ENCODE measurements around the gene SSTR5. TPM values are rescaled to one million over a fixed set of nuclear protein-coding genes. Genes with fewer than 3 reads are reported as not detected.

SSTR5 gene
- total RNA-seq, 1 donor from 2014 or later = not detected

GRCh38 chr16:1094124-1094479 lies 21.6 kb downstream of the SSTR5 start:
- ChIA-PET POLR2A (no interaction called here), CTCF (no interaction called here)
- Mint-ChIP-seq H3K9me3 (no peaks in the 10 kb centered on the region), H3K4me1 (no peaks in the 10 kb centered on the region), H3K4me3 (no peak overlapping the region), H3K27ac (no peak overlapping the region), H3K27me3 (peaks cover under 1% of the 10 kb centered on the region), H3K36me3 (ENCODE audit: low read depth) (no peaks in the 10 kb centered on the region)
- no peak for ATAC-seq (ENCODE audit: low read depth)
- TF ChIP-seq CTCF (IDR thresholded peaks at IDR 0.05) = no peak
- no peak for DNase-seq
- intact Hi-C loops (cut with micrococcal nuclease) = no loop called here

- intact Hi-C loops (cut with micrococcal nuclease) = no loop called here
- Mint-ChIP-seq H3K4me1 (no peaks in the 10 kb centered on the region), H3K27ac (no peak overlapping the region), H3K4me3 (no peak overlapping the region), H3K36me3 (ENCODE audit: low read depth) (no peaks in the 10 kb centered on the region), H3K27me3 (no peaks in the 10 kb centered on the region), H3K9me3 (no peaks in the 10 kb centered on the region)
- ChIA-PET POLR2A (no interaction called here), CTCF (no interaction called here)
- no peak for TF ChIP-seq CTCF (IDR thresholded peaks at IDR 0.05)
- ATAC-seq (ENCODE audit: low read depth) (no peak), DNase-seq (no peak)
Measured at GRCh38 chr16:1094601-1095449, 22.3 kb downstream of the SSTR5 start.

DNA sequence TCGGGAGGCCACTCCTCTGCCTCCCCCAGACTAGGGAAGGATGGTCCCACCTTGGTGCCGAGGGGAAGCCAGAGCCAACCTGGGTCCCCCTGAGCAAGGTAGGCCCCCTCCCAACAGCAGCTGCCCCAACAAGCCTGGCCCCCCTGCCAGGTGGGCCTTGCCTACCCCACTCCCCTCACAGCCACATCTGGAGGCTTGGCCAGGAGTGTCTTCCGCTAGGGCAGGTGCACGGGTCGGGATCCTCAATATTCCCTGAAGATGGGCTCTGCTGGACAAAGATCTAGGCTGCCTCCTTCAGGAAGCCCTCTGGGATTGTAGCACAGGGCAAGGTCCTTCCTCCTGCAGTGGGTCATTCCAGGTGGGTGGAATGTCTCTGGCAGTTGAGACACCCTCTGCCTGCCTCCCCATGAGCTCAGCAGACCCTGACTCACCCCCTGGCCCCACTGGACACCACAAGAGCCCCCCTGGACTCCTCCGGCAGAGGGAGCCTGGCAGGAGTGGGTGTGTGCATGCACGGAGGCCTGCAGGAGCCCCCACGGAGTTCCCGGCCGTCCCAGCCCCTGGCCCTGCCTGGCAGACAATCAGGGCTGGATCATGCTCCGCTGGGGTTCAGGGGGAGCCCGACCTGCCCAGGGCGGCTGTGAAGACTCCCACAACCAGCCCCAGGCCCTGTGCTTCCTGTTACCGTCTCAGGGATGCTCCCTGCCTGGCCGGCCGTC lies 23.1 kb downstream of the SSTR5 start:
- ATAC-seq (ENCODE audit: low read depth) = no peak

DNA sequence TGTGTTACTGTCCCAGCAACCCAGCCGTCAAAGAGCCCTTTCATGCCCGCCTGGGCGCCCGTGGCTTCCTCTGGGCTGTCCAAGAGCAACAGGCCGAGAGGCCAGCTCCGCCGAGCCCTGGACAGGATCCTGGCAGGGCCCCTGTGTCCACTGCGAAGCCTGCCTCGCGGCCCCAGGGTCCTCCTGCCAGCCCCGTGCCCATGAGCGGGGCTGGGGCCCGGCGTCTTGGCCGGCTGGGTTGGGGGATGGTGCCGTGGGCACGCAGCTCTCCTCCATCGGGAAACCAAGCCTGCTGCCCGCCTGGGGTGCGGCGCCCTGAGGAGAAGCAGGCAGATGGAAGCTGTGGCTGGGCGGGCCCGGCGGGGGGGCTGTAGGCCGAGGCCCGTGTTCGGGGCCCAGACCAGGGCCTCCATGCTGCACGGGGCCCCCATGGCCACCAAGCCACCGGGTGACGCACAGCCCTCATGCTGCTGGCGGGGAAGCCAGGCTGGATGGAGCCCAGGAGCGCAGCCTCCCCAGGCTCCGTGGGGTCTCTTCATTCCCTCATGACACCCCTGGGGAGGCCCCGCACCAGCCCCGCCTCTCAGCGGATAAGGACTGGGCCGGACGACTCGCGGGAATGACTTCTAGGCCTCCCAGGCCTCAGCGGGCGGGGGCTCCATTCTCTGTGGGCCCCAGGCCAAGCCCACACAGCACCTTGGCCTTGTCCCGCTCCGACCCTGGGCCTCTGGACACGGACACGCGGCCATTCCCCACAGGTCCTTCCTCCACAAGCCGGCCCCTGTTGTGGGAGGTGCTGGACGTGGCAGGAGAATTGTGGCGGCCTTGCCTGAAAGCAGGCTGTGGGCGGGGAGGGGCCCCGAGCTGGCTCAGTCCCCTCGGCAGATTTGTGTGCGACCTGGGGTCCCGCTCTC lies 23.9 kb downstream of the SSTR5 start, which contains the start of gene C1QTNF8:
Gene C1QTNF8 (minus strand): TSS at position 76 of the 914 bp plus-strand sequence. CDS start 1,322 bp downstream, outside the sequence.
- H3K4me1 Mint-ChIP-seq = no peaks in the 10 kb centered on the region
- H3K36me3 Mint-ChIP-seq (ENCODE audit: low read depth) = no peaks in the 10 kb centered on the region
- no peak for ATAC-seq (ENCODE audit: low read depth)
- intact Hi-C loops (cut with micrococcal nuclease) = no loop called here
- no peaks in the 10 kb centered on the region for H3K27me3 Mint-ChIP-seq
- H3K9me3 Mint-ChIP-seq = no peaks in the 10 kb centered on the region
- no peak within 1 kb of the TSS for H3K4me3 Mint-ChIP-seq
- no peak for TF ChIP-seq CTCF (IDR thresholded peaks at IDR 0.05)
- CTCF ChIA-PET = no interaction called here
- DNase-seq = no peak
- POLR2A ChIA-PET = no interaction called here
- H3K27ac Mint-ChIP-seq = no peak within 1 kb of the TSS

More for the DNA sequence above, 23.1 kb downstream of the SSTR5 start:
- intact Hi-C loops (cut with micrococcal nuclease) = no loop called here
- Mint-ChIP-seq H3K9me3 (no peaks in the 10 kb centered on the region), H3K4me3 (no peak overlapping the region), H3K27me3 (no peaks in the 10 kb centered on the region), H3K27ac (no peak overlapping the region), H3K4me1 (no peaks in the 10 kb centered on the region), H3K36me3 (ENCODE audit: low read depth) (no peaks in the 10 kb centered on the region)
- no peak for DNase-seq
- ChIA-PET CTCF (no interaction called here), POLR2A (no interaction called here)
- no peak for TF ChIP-seq CTCF (IDR thresholded peaks at IDR 0.05)
